NCI-H146 treated with DMSO at 0.1 percent for 48 hours (cell line): Measurements from ENCODE around the gene RASGRF2.

ENCODE experiments used
- DNase-seq: peaks from one replicate; lab custom pipeline; 2025; ENCODE audit not compliant: unreplicated experiment; lab: John Stamatoyannopoulos, UW

RASGRF2 gene

GRCh38 chr5:80941496-80941895, 18.7 kb upstream of the RASGRF2 start:
- DNase-seq: no peak

GRCh38 chr5:80951366-80951765, 8.8 kb upstream of the RASGRF2 start:
- DNase-seq: no peak

- DNase-seq: no peak
These were observed 6.6 kb upstream of the RASGRF2 start for GRCh38 chr5:80953587-80953986.

GRCh38 chr5:80955082-80955590, 5.0 kb upstream of the RASGRF2 start:
- no peak for DNase-seq

- DNase-seq: no peak
These were observed 3.9 kb upstream of the RASGRF2 start for GRCh38 chr5:80956272-80956671.

GRCh38 chr5:80957031-80957761, 3.0 kb upstream of the RASGRF2 start:
- peak; percentile 96 for DNase-seq

- peak; percentile 77 for DNase-seq
These were observed 1.5 kb upstream of the RASGRF2 start for GRCh38 chr5:80958616-80959015.

- no peak for DNase-seq
These were observed 1.0 kb upstream of the RASGRF2 start for GRCh38 chr5:80959138-80959537.

GRCh38 chr5:80960531-80961375, 590 bp downstream of the RASGRF2 start:
- no peak for DNase-seq

- no peak for DNase-seq
These were observed 1.5 kb downstream of the RASGRF2 start for GRCh38 chr5:80961376-80962281.

- DNase-seq: no peak
These were observed 2.7 kb downstream of the RASGRF2 start for GRCh38 chr5:80962630-80963520.

GRCh38 chr5:80963521-80963895, 3.3 kb downstream of the RASGRF2 start:
- peak; percentile 54 for DNase-seq

- DNase-seq: no peak
These were observed 3.9 kb downstream of the RASGRF2 start for GRCh38 chr5:80963966-80964481.

- DNase-seq: no peak
These were observed 4.3 kb downstream of the RASGRF2 start for GRCh38 chr5:80964491-80964890.

- no peak for DNase-seq
These were observed 4.8 kb downstream of the RASGRF2 start for GRCh38 chr5:80964919-80965318.

GRCh38 chr5:80967500-80968181, 7.5 kb downstream of the RASGRF2 start:
- peak; percentile 53 for DNase-seq

GRCh38 chr5:80973027-80973426, 12.9 kb downstream of the RASGRF2 start:
- no peak for DNase-seq

GRCh38 chr5:80975065-80975464, 14.9 kb downstream of the RASGRF2 start:
- DNase-seq: no peak

GRCh38 chr5:80976985-80977384, 16.8 kb downstream of the RASGRF2 start:
- DNase-seq: no peak
